OCI-LY3 (cell line): ENCODE measurements around the gene RPS21.

Experiments
- H2AFZ ChIP-seq: fragments of 200-600, 300-600 bp; shearing (Covaris generic); 2 replicates; pipeline ENCODE4 v1.6.0; 2014; ENCODE audit warnings: antibody characterized with exemption, low read depth, low read length
- H3K27ac ChIP-seq: fragments of 200-600, 300-600 bp; sonication (generic); 2 replicates; pipeline ENCODE4 v1.5.1; 2014; ENCODE audit warnings: mild to moderate bottlenecking, low read length, moderate library complexity, mixed read lengths
- H3K27me3 ChIP-seq: fragments of 200-600, 300-600 bp; sonication (generic); 2 replicates; pipeline ENCODE4 v1.6.1; 2014; ENCODE audit warnings: low read depth, low read length, mixed read lengths
- H3K36me3 ChIP-seq: fragments of 200-600, 300-600 bp; sonication (generic); replicated peaks from 2 replicates; pipeline ENCODE3; 2014; ENCODE audit warnings: low read depth, low read length, mixed read lengths
- H3K4me1 ChIP-seq: fragments of 300-600, 200-600 bp; sonication (generic); 2 replicates; pipeline ENCODE4 v1.6.1; 2014; ENCODE audit warnings: low read length, mixed read lengths
- H3K4me2 ChIP-seq: fragments of 200-600, 300-600 bp; sonication (generic); 2 replicates; pipeline ENCODE4 v1.6.1; 2014; ENCODE audit warnings: low read length, mixed read lengths
- H3K4me3 ChIP-seq: fragments of 300-600, 200-600 bp; sonication (generic); 2 replicates; pipeline ENCODE4 v1.5.1; 2014; ENCODE audit warnings: antibody characterized with exemption, mild to moderate bottlenecking, low read length, moderate library complexity
- H3K79me2 ChIP-seq: fragments of 300-600, 200-600 bp; shearing (Covaris generic); 2 replicates; pipeline ENCODE4 v1.6.1; 2014; ENCODE audit warnings: mild to moderate bottlenecking, low read length, mixed read lengths
- H3K9ac ChIP-seq: fragments of 300-600, 200-600 bp; shearing (Covaris generic); 2 replicates; pipeline ENCODE4 v1.6.0; 2014; ENCODE audit warnings: mild to moderate bottlenecking, low read length, moderate library complexity
- H3K9me3 ChIP-seq: fragments of 200-600, 300-600 bp; shearing (Covaris generic); 2 replicates; pipeline ENCODE4 v1.6.1; 2014; ENCODE audit warnings: low read length, mixed read lengths; ENCODE audit not compliant: insufficient read depth
- H4K20me1 ChIP-seq: fragments of 200-600, 300-600 bp; sonication (generic); 2 replicates; pipeline ENCODE4 v1.6.1; 2016; ENCODE audit warnings: low read length, mixed read lengths; ENCODE audit not compliant: insufficient read depth
- CTCF ChIP-seq: fragments of 200-600, 300-600 bp; sonication (generic); IDR thresholded peaks from 2 replicates; pipeline ENCODE4 v1.5.1; 2014; ENCODE audit warnings: antibody characterized with exemption, low read length, low read depth
- EZH2phosphoT487 ChIP-seq: fragments of 200-600 bp; shearing (Covaris generic); IDR thresholded peaks from 2 replicates; pipeline ENCODE4 v1.6.1; 2018; ENCODE audit warnings: antibody characterized with exemption, mixed run types, low read depth

Gene RPS21

GRCh38 chr20:62359491-62360121, 27.3 kb upstream of the RPS21 start:
- no peaks in the 10 kb centered on the region for H3K79me2 ChIP-seq
- H4K20me1 ChIP-seq = peaks cover 7% of the 10 kb centered on the region; the same call in 1 of the 2 replicates
- no peaks in the 10 kb centered on the region for H3K4me1 ChIP-seq
- H2AFZ ChIP-seq = no peak overlapping the region
- no peak overlapping the region for H3K9ac ChIP-seq
- TF ChIP-seq CTCF (no peak), EZH2phosphoT487 (no peak)
- no peaks in the 10 kb centered on the region for H3K27me3 ChIP-seq
- no peaks in the 10 kb centered on the region for H3K36me3 ChIP-seq
- H3K4me3 ChIP-seq = no peak overlapping the region
- H3K4me2 ChIP-seq = no peak overlapping the region
- no peaks in the 10 kb centered on the region for H3K9me3 ChIP-seq
- no peak overlapping the region for H3K27ac ChIP-seq

- H3K27ac ChIP-seq = no peak overlapping the region
- H3K79me2 ChIP-seq = no peaks in the 10 kb centered on the region
- H3K9me3 ChIP-seq = no peaks in the 10 kb centered on the region
- H3K4me3 ChIP-seq = no peak overlapping the region
- H3K4me2 ChIP-seq = no peak overlapping the region
- H2AFZ ChIP-seq = no peak overlapping the region
- H3K4me1 ChIP-seq = peaks cover 7% of the 10 kb centered on the region
- no peaks in the 10 kb centered on the region for H3K36me3 ChIP-seq
- no peaks in the 10 kb centered on the region for H3K27me3 ChIP-seq
- H4K20me1 ChIP-seq = peaks cover 14% of the 10 kb centered on the region; the same call in 1 of the 2 replicates
- H3K9ac ChIP-seq = no peak overlapping the region
- no peak for TF ChIP-seq CTCF
- no peak for TF ChIP-seq EZH2phosphoT487
Measured at GRCh38 chr20:62360854-62361798, 25.8 kb upstream of the RPS21 start.

DNA sequence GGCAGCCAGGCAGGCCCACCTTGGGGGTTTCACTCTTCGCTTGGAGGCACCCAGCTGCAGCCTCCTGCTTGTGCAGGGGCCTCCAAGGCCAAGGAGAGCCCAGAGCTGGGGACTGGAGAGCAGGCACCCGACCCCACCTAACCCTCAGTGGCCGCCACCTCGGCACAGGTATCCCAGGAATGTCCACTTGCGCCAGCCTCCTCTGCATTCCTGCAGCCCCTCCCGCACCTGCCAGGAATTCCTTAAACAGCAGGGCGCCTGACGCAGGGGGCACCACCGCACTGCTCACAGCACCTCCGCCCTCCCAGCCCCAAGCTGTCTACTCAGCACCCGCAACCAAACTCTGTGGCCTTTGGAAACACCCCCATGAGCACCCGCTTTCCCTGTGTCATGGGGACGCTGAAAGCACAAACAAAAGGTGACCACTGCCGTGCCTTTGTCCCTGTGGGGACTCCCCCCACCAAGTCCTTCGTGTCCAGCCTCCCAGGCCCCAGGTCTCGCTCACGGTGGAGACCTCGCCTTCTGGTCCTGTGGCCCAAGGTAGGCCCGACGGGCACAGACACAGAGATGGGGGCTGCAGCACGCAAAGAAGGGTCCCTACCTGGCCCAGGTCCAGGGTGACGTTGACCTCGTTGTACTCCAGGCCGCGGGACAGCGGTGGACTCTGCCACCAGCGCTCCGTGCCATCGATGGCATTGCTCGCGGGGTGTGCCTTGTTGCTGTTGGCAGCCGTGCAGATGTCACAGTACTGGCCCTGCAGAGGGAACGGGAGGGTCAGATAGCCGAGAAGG, 24.9 kb upstream of the RPS21 start:
- Histone ChIP-seq H3K4me2 (no peak overlapping the region), H3K9me3 (no peaks in the 10 kb centered on the region), H3K79me2 (no peaks in the 10 kb centered on the region), H3K27ac (no peak overlapping the region), H3K9ac (no peak overlapping the region), H4K20me1 (peaks cover 14% of the 10 kb centered on the region; the same call in 1 of the 2 replicates), H3K36me3 (no peaks in the 10 kb centered on the region), H3K27me3 (no peaks in the 10 kb centered on the region), H3K4me3 (no peak overlapping the region), H2AFZ (no peak overlapping the region), H3K4me1 (peaks cover 9% of the 10 kb centered on the region)
- TF ChIP-seq CTCF (no peak), EZH2phosphoT487 (no peak)
